ENCODE results near the gene SSRP1. TPM values are rescaled to one million over a fixed set of nuclear protein-coding genes. Genes with fewer than 3 reads are reported as not detected.

Gene SSRP1
- total RNA-seq, 1 donor from 2014 or later: 120 TPM

DNA sequence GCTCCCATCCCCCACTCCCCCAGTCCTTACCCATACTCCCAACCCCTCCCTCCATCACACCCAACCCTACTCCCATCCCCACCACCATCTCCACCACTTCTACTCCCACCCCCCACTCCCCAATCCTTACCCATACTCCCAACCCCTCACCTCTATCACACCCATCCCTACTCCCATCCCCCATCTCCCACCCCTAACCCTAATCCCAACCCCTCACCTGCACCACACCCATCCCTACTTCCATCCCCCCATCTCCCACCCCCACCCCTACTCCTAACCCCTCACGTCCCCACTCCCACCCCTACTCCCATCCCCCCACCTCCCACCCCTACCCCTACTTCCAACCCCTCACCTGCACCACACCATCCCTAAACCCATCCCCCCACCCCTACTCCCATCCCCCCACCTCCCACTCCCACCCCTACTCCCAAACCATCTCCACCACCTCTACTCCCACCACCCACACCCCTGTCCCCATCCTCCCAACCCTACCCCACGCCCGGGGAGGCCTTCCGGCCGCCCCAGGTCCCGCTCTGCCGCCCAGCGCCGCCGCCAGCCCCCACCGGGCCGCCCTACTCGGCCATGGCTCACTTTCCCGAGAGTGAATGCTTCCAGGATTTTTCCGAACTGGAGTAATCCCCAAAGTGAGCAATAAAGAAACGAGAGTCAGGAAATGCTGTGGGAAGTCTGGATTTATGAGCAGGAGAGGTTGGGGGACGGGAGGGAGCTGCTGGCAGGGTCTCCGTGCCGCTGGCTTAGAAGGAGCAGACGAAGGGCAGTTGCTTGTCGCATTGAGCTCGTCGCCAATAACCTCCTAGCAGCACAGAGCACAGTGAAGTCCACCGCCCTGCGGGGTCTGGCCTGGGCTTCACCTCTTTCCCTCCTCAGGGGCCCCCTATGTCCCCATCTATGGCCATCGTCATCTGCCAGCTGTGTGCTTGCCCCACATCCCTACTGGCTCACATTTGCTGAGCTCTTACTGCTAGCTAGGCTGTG, 40.7 kb upstream of the SSRP1 start:
- no peaks in the 10 kb centered on the region for H3K9me3 Mint-ChIP-seq
- no peak overlapping the region for H3K27ac Mint-ChIP-seq
- CTCF ChIA-PET: no interaction called here
- DNase-seq (no peak), ATAC-seq (ENCODE audit: low read depth) (no peak)
- TF ChIP-seq, protein P1, sequence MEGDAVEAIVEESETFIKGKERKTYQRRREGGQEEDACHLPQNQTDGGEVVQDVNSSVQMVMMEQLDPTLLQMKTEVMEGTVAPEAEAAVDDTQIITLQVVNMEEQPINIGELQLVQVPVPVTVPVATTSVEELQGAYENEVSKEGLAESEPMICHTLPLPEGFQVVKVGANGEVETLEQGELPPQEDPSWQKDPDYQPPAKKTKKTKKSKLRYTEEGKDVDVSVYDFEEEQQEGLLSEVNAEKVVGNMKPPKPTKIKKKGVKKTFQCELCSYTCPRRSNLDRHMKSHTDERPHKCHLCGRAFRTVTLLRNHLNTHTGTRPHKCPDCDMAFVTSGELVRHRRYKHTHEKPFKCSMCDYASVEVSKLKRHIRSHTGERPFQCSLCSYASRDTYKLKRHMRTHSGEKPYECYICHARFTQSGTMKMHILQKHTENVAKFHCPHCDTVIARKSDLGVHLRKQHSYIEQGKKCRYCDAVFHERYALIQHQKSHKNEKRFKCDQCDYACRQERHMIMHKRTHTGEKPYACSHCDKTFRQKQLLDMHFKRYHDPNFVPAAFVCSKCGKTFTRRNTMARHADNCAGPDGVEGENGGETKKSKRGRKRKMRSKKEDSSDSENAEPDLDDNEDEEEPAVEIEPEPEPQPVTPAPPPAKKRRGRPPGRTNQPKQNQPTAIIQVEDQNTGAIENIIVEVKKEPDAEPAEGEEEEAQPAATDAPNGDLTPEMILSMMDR (IDR thresholded peaks at IDR 0.05): no peak
- H3K4me1 Mint-ChIP-seq: no peaks in the 10 kb centered on the region
- H3K27me3 Mint-ChIP-seq: peaks cover 14% of the 10 kb centered on the region
- H3K36me3 Mint-ChIP-seq (ENCODE audit: low read depth): no peaks in the 10 kb centered on the region
- intact Hi-C loops (cut with micrococcal nuclease): no loop called here
- POLR2A ChIA-PET: no interaction called here
- H3K4me3 Mint-ChIP-seq: no peak overlapping the region

DNA sequence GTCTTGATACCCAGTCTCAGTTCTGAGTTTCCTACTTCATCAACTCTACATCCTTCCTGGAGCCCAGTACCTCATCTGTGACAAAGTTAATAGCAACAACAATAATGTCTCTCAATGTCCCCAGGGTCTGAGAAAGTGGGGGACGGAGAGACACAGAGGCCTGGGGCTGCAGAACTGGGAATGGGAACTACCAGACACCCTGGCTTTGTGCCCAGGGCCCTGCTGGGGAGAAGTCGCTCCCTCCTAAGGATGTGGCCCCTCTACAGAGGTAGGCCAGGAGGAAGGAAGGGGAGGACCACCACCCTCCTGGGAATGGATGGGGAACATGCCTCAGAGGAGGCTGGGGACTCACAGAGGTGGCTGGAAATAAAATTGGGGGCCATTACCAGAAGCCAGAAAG, 39.8 kb upstream of the SSRP1 start:
- ATAC-seq (ENCODE audit: low read depth) (no peak), DNase-seq (no peak)
- no peak overlapping the region for H3K4me3 Mint-ChIP-seq
- no peak overlapping the region for H3K27ac Mint-ChIP-seq
- H3K36me3 Mint-ChIP-seq (ENCODE audit: low read depth): no peaks in the 10 kb centered on the region
- H3K9me3 Mint-ChIP-seq: no peaks in the 10 kb centered on the region
- ChIA-PET POLR2A (no interaction called here), CTCF (no interaction called here)
- peaks cover 14% of the 10 kb centered on the region for H3K27me3 Mint-ChIP-seq
- H3K4me1 Mint-ChIP-seq: no peaks in the 10 kb centered on the region
- TF ChIP-seq, protein P1 (IDR thresholded peaks at IDR 0.05): no peak
- intact Hi-C loops (cut with micrococcal nuclease): no loop called here

DNA sequence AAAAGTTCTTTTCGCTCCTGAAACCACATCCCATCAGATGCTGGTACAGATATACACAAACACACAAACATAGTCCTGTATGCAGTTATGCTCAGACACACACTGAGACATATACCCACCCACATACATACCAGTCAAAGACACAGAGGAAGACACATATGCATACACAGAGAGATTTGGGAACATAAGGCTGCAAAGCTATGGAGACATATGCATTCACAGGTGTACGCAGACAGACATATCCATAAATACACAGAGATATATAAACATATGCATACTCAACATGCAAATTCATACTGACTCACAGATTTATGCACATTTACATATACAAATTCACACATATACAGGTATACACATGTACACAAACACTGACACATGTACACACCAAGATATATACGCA, 39.3 kb upstream of the SSRP1 start:
- Mint-ChIP-seq H3K4me3 (no peak overlapping the region), H3K36me3 (ENCODE audit: low read depth) (no peaks in the 10 kb centered on the region), H3K9me3 (no peaks in the 10 kb centered on the region), H3K27me3 (peaks cover 12% of the 10 kb centered on the region), H3K4me1 (no peaks in the 10 kb centered on the region), H3K27ac (no peak overlapping the region)
- intact Hi-C loops (cut with micrococcal nuclease): no loop called here
- ChIA-PET POLR2A (no interaction called here), CTCF (no interaction called here)
- ATAC-seq (ENCODE audit: low read depth) (no peak), DNase-seq (no peak)
- TF ChIP-seq, protein P1 (IDR thresholded peaks at IDR 0.05): no peak

DNA sequence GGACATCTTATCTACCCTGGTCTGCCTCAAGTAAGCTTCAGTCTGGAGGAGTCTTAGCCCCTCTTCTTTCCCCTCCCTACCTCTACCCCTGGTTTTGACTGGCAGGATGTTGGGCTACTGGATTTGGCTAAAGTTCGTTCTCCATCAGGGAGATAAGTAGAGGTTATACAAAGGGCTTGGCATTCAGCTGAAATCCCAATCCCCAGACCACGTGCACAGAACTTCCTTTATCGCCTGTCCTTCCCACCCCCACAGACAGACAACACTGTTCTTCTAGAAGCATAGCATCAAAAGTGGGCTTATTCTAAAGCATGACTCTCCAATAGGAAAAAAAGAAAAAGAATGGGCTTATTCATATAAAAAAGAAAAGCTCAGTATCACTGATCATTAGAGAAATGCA, 37.5 kb upstream of the SSRP1 start:
- TF ChIP-seq, protein P1 (IDR thresholded peaks at IDR 0.05): no peak
- POLR2A ChIA-PET: interaction anchor here (1.1 kb wide), 1 partner anchor 26 kb away, joined by 3 read pairs; no protein-coding TSS in a partner anchor
- H3K27ac Mint-ChIP-seq: no peak overlapping the region

DNA sequence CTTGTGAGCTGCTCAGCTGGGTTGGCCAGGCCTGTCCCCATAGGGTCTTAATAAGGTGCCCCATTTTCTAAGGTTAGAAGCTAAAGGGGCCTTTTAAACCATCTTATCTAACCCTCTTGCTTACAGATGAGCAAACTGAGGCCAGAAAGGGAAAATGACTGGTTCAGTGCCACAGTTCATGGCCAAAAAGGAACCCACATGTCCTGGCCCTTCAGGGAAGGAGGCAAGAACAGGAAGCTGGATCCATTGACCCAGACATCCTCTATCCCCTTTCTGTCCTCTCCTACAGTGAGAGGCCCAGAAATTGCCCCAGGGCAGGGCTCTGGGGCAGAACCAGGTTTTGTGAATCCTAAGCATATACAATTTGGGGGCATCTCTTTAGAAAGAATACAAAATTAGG, 35.2 kb upstream of the SSRP1 start:
- TF ChIP-seq, protein P1 (IDR thresholded peaks at IDR 0.05): no peak
- no peak for ATAC-seq (ENCODE audit: low read depth)
- CTCF ChIA-PET: no interaction called here
- intact Hi-C loops (cut with micrococcal nuclease): no loop called here
- POLR2A ChIA-PET: interaction anchor here (0.6 kb wide), 1 partner anchor 147 kb away, joined by 5 read pairs; no protein-coding TSS in a partner anchor
- Mint-ChIP-seq H3K9me3 (no peaks in the 10 kb centered on the region), H3K27ac (no peak overlapping the region), H3K4me3 (no peak overlapping the region), H3K36me3 (ENCODE audit: low read depth) (no peaks in the 10 kb centered on the region), H3K4me1 (no peaks in the 10 kb centered on the region), H3K27me3 (peaks cover 7% of the 10 kb centered on the region)
- DNase-seq: no peak

More for the DNA sequence above, 37.5 kb upstream of the SSRP1 start:
- CTCF ChIA-PET: no interaction called here
- Mint-ChIP-seq H3K4me1 (no peaks in the 10 kb centered on the region), H3K9me3 (no peaks in the 10 kb centered on the region), H3K36me3 (ENCODE audit: low read depth) (no peaks in the 10 kb centered on the region), H3K27me3 (peaks cover 11% of the 10 kb centered on the region), H3K4me3 (no peak overlapping the region)
- DNase-seq: no peak
- no peak for ATAC-seq (ENCODE audit: low read depth)
- intact Hi-C loops (cut with micrococcal nuclease): no loop called here
